Measurements from ENCODE around the gene OSBPL1A. TPM values are rescaled to one million over a fixed set of nuclear protein-coding genes. Genes with fewer than 3 reads are reported as not detected.

OSBPL1A gene
- polyA plus RNA-seq, 3 donors: 45.4 to 55.4 (median 52.0) TPM

DNA sequence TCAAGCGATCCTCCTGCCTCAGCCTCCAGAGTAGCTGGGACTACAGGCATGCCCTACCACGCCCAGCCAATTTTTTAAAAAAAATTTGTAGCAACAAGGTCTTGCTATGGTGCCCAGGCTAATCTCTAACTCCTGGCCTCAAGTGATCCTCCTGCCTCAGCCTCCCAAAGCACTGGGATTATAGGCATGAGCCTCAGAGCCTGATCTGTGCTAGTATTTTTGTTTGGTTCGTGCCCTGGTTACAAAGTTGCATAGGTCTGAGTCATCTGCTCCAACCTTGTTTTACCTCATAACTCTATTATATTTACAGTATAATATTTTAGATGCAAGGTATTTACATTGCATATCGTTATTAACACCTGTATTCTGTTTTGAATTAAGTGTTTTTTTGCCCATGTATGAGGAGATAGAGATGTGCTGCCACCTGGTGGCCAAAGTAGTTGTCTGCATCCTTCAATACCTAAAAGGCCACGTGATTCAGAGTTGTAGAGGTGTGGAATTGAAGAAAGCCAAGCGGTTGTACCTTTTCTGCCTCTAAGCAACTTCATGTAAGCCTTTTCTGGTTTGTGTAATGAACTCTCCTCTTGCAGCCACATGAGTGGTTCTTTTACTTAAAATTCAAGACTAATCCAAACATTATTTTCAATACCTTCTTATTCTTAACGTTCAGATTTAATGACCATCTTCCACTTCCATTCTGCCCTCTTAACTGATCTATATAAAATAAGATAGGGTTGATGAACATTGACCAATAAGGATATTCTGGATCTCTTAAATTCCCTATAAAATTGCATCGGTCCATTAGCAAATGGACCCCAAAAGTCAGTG, 278.7 kb downstream of the OSBPL1A start:
- DNase-seq (ENCODE audit: extremely low read depth in 1 of 11, low read depth in 9 of 11, low spot score in 4 of 11): peak; percentile 51 to 78 (median 62)

DNA sequence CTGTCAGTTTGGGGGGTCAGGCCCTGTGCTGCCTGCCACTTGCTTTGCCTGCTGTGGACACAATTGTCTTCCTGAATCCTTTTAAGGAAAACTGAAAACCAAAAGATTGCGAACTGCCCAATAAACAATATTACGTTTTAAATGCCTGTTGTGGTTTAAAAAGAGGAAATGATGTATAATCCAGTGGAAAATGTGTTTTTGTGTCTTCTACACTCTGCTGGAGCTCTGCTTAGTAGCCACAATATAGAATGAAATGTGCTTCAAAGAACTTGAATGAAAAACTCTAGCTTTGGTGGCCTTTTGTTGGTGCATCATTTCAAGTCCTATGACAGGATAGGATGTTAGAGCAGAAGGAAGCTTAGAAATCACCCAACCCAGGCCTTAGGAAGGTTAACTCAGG, 282.0 kb downstream of the OSBPL1A start:
- no peak for DNase-seq (ENCODE audit: extremely low read depth in 1 of 11, low read depth in 9 of 11, low spot score in 4 of 11)

DNA sequence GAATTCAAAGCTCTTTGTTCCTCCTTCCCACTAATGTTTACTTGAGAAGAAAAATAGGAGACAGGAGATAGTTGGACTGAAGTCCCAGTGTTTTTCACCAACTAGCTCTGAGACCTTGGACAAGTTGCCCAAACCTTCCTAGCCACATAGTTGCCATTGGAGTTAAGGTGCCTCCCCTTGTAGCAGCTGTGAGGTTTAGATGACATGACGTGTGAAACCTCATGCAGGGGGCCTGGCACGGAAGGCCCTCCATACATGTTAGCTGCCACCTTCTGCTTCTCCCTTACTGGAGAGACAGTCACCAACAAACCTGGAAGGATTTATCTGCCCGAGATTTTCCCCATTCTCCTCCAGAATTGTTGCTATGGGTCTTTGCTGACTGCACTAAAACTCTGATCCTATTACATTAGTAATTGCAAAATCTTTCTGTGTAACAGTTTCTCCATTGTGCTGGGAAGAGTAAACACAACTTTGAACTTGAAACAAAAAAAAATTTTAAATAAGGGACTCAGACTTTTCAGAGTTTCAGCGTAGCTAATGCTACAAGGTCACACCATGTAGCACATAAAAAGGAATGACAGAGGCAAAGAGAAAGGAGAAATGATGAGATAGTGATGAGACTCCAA, 282.6 kb downstream of the OSBPL1A start:
- no peak for DNase-seq (ENCODE audit: extremely low read depth in 1 of 11, low read depth in 9 of 11, low spot score in 4 of 11)

DNA sequence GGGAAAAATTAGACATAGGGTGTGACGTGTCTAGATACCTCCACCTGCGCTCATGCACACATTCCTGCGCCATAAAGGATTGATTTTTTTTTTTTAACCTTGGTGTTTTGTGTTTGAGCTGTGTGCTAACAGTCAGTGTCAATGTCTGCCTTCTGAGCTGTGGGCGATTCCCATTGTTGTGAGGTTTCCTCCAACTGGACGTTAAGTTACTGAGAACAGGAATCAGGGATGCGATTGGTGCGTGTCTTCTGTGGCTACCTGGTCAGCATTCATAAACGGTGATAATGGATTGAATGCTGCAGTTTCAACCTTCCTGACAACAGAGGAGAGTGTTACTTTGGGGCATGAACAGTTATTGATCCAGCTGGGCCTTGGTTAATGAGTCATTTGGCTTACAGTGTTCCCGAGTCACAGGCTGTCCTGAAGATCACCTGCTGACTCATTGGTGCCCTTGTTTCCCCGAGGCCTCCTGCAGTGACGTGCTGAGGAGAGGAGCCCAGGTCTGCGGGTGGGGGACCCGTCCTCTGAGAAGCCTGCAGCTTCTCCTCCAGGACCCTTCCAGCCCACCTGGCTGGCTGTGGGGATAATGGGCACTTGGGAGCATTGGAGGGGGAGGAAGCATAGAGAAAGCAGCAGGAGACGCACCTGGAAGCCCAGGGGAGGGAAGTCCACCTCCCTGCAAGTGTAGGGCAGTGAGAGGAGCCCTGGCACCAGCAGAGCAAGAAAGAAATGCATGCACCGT, 284.6 kb downstream of the OSBPL1A start:
- no peak for DNase-seq (ENCODE audit: extremely low read depth in 1 of 11, low read depth in 9 of 11, low spot score in 4 of 11)

DNA sequence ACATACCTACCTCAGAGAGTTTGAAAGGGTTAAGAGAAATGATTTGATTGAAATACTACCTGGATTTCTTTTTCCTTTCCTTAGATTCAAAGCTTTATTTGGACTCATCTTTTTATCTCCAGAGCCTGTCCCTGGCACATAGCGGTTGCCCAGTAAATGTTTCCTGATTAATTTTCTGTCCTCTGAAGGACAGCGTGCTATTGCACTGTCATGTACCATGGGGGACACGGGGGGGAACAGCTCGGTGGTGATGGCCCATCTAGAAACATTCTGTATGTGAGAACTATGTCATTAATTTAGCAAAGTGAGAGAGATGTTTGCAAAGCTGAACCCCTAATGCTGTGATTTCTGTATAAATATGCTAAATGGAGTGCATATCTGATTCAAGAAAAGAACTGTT, 285.2 kb downstream of the OSBPL1A start:
- DNase-seq (ENCODE audit: extremely low read depth in 1 of 11, low read depth in 9 of 11, low spot score in 4 of 11): no peak

Other genes starting within 250 kb of the OSBPL1A start
- gene IMPACT, start 28.8 kb upstream of the OSBPL1A start, polyA plus RNA-seq (ENCODE audit: insufficient read length in 3 of 3): 10 to 100 TPM; 58.1 to 76.0 (median 59.8) TPM
- under 1 TPM; 0.10 to 0.26 (median 0.17) TPM for gene HRH4, start 62.8 kb upstream of the OSBPL1A start, polyA plus RNA-seq (ENCODE audit: insufficient read length in 3 of 3)

Data from renal cortex interstitium (tissue), 11 donors.